AG04449 (cell line): ENCODE measurements around the gene CEP164.

ENCODE experiments used
- CTCF ChIA-PET: fragments of 350-600 bp; formaldehyde crosslinking; extraction: SDS; loops from one replicate; lab custom pipeline; 2021; ENCODE audit warnings: antibody characterized with exemption; lab: Yijun Ruan, JAX
- POLR2A ChIA-PET: fragments of 400-600, 350-600 bp; formaldehyde crosslinking; extraction: SDS; loops from one replicate; lab custom pipeline; 2020; ENCODE audit warnings: antibody characterized with exemption, inconsistent platforms; lab: Yijun Ruan, JAX
- DNase-seq: peaks from one replicate; pipeline ENCODE4 v3.0.0-alpha.2; 2010; ENCODE audit warnings: low read depth, low spot score
- H3K4me3 ChIP-seq: 2 replicates; pipeline ENCODE4 v1.5.1; 2011; ENCODE audit warnings: low read depth, mild to moderate bottlenecking, control low read depth, low read length
- TF ChIP-seq, protein P1 (sequence below): IDR thresholded peaks from one replicate; pipeline ENCODE4 v1.5.1; 2011; ENCODE audit warnings: mild to moderate bottlenecking, moderate library complexity, low read length, control low read depth, inconsistent platforms; ENCODE audit not compliant: insufficient read depth; ENCODE audit errors: missing control alignments

The CEP164 gene

DNA sequence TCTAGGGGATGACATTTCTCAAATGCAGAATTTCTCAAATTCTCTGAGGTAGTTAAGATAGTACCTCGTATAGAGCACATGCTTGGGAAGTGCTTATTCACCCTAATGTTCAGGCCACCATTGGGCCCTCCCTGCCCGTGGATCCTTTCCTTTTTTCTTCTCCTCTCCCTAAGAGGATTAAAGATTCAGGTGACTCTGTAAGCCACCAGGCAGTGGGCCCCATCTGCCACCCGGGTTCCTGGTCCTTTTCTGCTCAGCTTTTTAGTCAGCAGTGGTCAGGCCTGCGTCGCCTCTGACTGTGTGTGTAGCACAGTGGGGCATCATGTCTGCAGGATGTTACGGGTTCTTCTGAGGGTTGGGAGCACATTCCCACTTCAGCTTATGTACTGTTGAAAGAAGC lies 7.2 kb downstream of the CEP164 start:
- no peak overlapping the region for H3K4me3 ChIP-seq
- no peak for DNase-seq
- TF ChIP-seq, protein P1, sequence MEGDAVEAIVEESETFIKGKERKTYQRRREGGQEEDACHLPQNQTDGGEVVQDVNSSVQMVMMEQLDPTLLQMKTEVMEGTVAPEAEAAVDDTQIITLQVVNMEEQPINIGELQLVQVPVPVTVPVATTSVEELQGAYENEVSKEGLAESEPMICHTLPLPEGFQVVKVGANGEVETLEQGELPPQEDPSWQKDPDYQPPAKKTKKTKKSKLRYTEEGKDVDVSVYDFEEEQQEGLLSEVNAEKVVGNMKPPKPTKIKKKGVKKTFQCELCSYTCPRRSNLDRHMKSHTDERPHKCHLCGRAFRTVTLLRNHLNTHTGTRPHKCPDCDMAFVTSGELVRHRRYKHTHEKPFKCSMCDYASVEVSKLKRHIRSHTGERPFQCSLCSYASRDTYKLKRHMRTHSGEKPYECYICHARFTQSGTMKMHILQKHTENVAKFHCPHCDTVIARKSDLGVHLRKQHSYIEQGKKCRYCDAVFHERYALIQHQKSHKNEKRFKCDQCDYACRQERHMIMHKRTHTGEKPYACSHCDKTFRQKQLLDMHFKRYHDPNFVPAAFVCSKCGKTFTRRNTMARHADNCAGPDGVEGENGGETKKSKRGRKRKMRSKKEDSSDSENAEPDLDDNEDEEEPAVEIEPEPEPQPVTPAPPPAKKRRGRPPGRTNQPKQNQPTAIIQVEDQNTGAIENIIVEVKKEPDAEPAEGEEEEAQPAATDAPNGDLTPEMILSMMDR, result no peak
- CTCF ChIA-PET, result no interaction called here
- POLR2A ChIA-PET, result no interaction called here

GRCh38 chr11:117335399-117335798 lies 7.7 kb downstream of the CEP164 start:
- POLR2A ChIA-PET, result no interaction called here
- CTCF ChIA-PET, result interaction anchor here (1.1 kb wide), 1 partner anchor 91 kb away, joined by 3 read pairs; no protein-coding TSS in a partner anchor
- TF ChIP-seq, protein P1, result no peak
- DNase-seq, result no peak
- no peak overlapping the region for H3K4me3 ChIP-seq

- ChIA-PET CTCF (no interaction called here), POLR2A (interaction anchor here (1.3 kb wide), 1 partner anchor 9 kb away, joined by 3 read pairs; no protein-coding TSS in a partner anchor)
- TF ChIP-seq, protein P1, result no peak
- no peak overlapping the region for H3K4me3 ChIP-seq
- no peak for DNase-seq
Measured at GRCh38 chr11:117337076-117337475, 9.4 kb downstream of the CEP164 start.

- TF ChIP-seq, protein P1, result no peak
- ChIA-PET POLR2A (interaction anchor here (1.6 kb wide), 1 partner anchor 17 kb away, joined by 9 read pairs; the partner anchor contains the start of gene CEP164), CTCF (interaction anchor here (0.6 kb wide), 1 partner anchor 109 kb away, joined by 3 read pairs; no protein-coding TSS in a partner anchor)
- H3K4me3 ChIP-seq, result no peak overlapping the region
- no peak for DNase-seq
Measured at GRCh38 chr11:117345039-117345438, 17.4 kb downstream of the CEP164 start.

DNA sequence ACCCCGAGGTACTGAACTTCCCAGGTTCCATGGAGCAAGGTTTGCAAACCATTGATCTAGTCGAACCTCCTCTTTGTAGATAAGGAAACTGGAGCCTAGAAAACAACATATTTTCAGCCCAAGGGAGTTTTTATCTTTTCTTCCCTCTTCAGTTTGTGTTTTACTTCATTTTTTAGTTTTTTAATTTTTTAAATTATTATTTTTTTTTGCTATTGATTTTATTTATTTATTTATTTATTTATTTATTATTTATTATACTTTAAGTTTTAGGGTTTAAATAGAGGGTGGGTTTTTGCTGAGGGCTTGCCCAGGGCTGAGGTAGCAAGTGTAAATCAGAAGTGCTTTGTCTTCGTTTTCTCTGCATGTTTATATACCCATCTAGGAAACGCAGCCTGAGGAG lies 26.9 kb downstream of the CEP164 start:
- POLR2A ChIA-PET, result interaction anchor here (1.1 kb wide), 1 partner anchor 26 kb away, joined by 3 read pairs; no protein-coding TSS in a partner anchor
- DNase-seq, result no peak
- no peak overlapping the region for H3K4me3 ChIP-seq
- CTCF ChIA-PET, result no interaction called here
- TF ChIP-seq, protein P1, result no peak

- TF ChIP-seq, protein P1, result no peak
- ChIA-PET CTCF (no interaction called here), POLR2A (interaction anchor here (0.9 kb wide), 2 partner anchors 28 kb away, joined by 3 to 4 read pairs; partner anchors contain the start of gene CEP164)
- no peak overlapping the region for H3K4me3 ChIP-seq
- DNase-seq, result no peak
Measured at GRCh38 chr11:117356126-117356890, 28.7 kb downstream of the CEP164 start.
